ENCODE data around the gene HRAS.
A peak's percentile ranks its signal among the peaks of the same experiment; 100 is the strongest.

HRAS gene

GRCh38 chr11:553083-553987 lies 18.0 kb upstream of the HRAS start:
- no peak for DNase-seq (ENCODE audit: low spot score)

- no peak for DNase-seq (ENCODE audit: low spot score)
These were observed 16.2 kb upstream of the HRAS start for GRCh38 chr11:551596-551995.

- no peak for DNase-seq (ENCODE audit: low spot score)
These were observed 15.8 kb upstream of the HRAS start for GRCh38 chr11:551131-551530.

- no peak for DNase-seq (ENCODE audit: low spot score)
These were observed 15.3 kb upstream of the HRAS start for GRCh38 chr11:550746-551085.

GRCh38 chr11:550021-550745 lies 14.8 kb upstream of the HRAS start:
- DNase-seq (ENCODE audit: low spot score), result no peak

GRCh38 chr11:548700-549603 lies 13.6 kb upstream of the HRAS start:
- no peak for DNase-seq (ENCODE audit: low spot score)

- DNase-seq (ENCODE audit: low spot score), result no peak
These were observed 9.8 kb upstream of the HRAS start for GRCh38 chr11:545171-545570.

- no peak for DNase-seq (ENCODE audit: low spot score)
These were observed 9.4 kb upstream of the HRAS start for GRCh38 chr11:544817-545166.

GRCh38 chr11:541433-541885 lies 6.1 kb upstream of the HRAS start:
- DNase-seq (ENCODE audit: low spot score), result no peak

GRCh38 chr11:540583-541432 lies 5.4 kb upstream of the HRAS start:
- DNase-seq (ENCODE audit: low spot score), result no peak

GRCh38 chr11:539971-540481 lies 4.7 kb upstream of the HRAS start:
- no peak for DNase-seq (ENCODE audit: low spot score)

GRCh38 chr11:538431-539051 lies 3.2 kb upstream of the HRAS start:
- no peak for DNase-seq (ENCODE audit: low spot score)

- no peak for DNase-seq (ENCODE audit: low spot score)
These were observed 2.5 kb upstream of the HRAS start for GRCh38 chr11:537622-538430.

- peak; percentile 99 for DNase-seq (ENCODE audit: low spot score)
These were observed 1.7 kb upstream of the HRAS start, which contains the start of gene LRRC56 for GRCh38 chr11:536841-537621. LRRC56 (plus strand) TSS chr11:537527; CDS start chr11:540685, 3,158 bp downstream.

- DNase-seq (ENCODE audit: low spot score), result no peak
These were observed 212 bp downstream of the HRAS start for GRCh38 chr11:535210-535518.

GRCh38 chr11:534396-535209 lies 773 bp downstream of the HRAS start:
- no peak for DNase-seq (ENCODE audit: low spot score)

GRCh38 chr11:533586-534395 lies 1.6 kb downstream of the HRAS start:
- DNase-seq (ENCODE audit: low spot score), result no peak

Data from COLO829 (cell line).